MM.1S (cell line): ENCODE data around the gene G3BP1.

Experiments used
- DNase-seq: peaks from one replicate; pipeline ENCODE4 v3.0.0-alpha.2; 2015
- H2AFZ ChIP-seq: fragments of 300-600 bp; sonication (generic); 2 replicates; pipeline ENCODE4 v1.6.0; 2016; ENCODE audit warnings: antibody characterized with exemption, low read length
- H3F3A ChIP-seq: fragments of 300-600 bp; sonication (generic); 2 replicates; pipeline ENCODE4 v1.6.1; 2016; ENCODE audit warnings: mild to moderate bottlenecking, antibody characterized with exemption, low read length, moderate library complexity, mixed read lengths; ENCODE audit not compliant: insufficient read depth
- H3K27ac ChIP-seq: fragments of 300-600 bp; sonication (generic); 2 replicates; pipeline ENCODE4 v1.5.1; 2016; ENCODE audit warnings: mild to moderate bottlenecking, low read length
- H3K27me3 ChIP-seq: fragments of 300-600 bp; sonication (generic); replicated peaks from 2 replicates; pipeline ENCODE4 v1.6.0; 2016; ENCODE audit warnings: low read length; ENCODE audit not compliant: insufficient read depth
- H3K36me3 ChIP-seq: fragments of 300-600 bp; sonication (generic); replicated peaks from 2 replicates; pipeline ENCODE4 v1.6.1; 2016; ENCODE audit warnings: mild to moderate bottlenecking, low read length, mixed read lengths; ENCODE audit not compliant: insufficient read depth
- H3K4me1 ChIP-seq: fragments of 300-600 bp; sonication (generic); 2 replicates; pipeline ENCODE4 v1.6.1; 2016; ENCODE audit warnings: low read length, mixed read lengths
- H3K4me2 ChIP-seq: fragments of 300-600 bp; sonication (generic); 2 replicates; pipeline ENCODE4 v1.6.0; 2016; ENCODE audit warnings: low read depth, low read length
- H3K4me3 ChIP-seq: fragments of 300-600 bp; sonication (generic); 2 replicates; pipeline ENCODE4 v1.5.1; 2016; ENCODE audit warnings: low read length, mixed read lengths
- H3K79me2 ChIP-seq: fragments of 300-600 bp; sonication (generic); 2 replicates; pipeline ENCODE4 v1.6.1; 2016; ENCODE audit warnings: mixed run types, low read length, mixed read lengths
- H3K9ac ChIP-seq: fragments of 300-600 bp; sonication (generic); 2 replicates; pipeline ENCODE4 v1.6.1; 2016; ENCODE audit warnings: low read length, mixed read lengths
- H3K9me2 ChIP-seq: fragments of 300-600 bp; sonication (generic); replicated peaks from 2 replicates; pipeline ENCODE4 v1.6.1; 2016; ENCODE audit warnings: mild to moderate bottlenecking, low read length, mixed read lengths; ENCODE audit not compliant: insufficient read depth
- H3K9me3 ChIP-seq: fragments of 300-600 bp; sonication (generic); replicated peaks from 2 replicates; pipeline ENCODE4 v1.6.1; 2016; ENCODE audit warnings: mild to moderate bottlenecking, low read length, mixed read lengths; ENCODE audit not compliant: insufficient read depth
- H4K20me1 ChIP-seq: fragments of 300-600 bp; sonication (generic); 2 replicates; pipeline ENCODE4 v1.6.1; 2016; ENCODE audit warnings: mild to moderate bottlenecking, low read length, moderate library complexity, mixed read lengths; ENCODE audit not compliant: insufficient read depth
- EZH2 ChIP-seq: fragments of 300-600 bp; sonication (generic); optimal IDR thresholded peaks from 2 replicates; pipeline ENCODE3; 2017; ENCODE audit warnings: low read depth, mild to moderate bottlenecking, antibody characterized with exemption, low read length, mixed read lengths
- EZH2phosphoT487 ChIP-seq: fragments of 300-600 bp; sonication (generic); IDR thresholded peaks from 2 replicates; pipeline ENCODE4 v1.6.1; 2018; ENCODE audit warnings: antibody characterized with exemption, low read length
- TF ChIP-seq, protein P1 (sequence below): fragments of 300-600 bp; sonication (generic); IDR thresholded peaks from 2 replicates; pipeline ENCODE4 v1.5.1; 2016; ENCODE audit warnings: antibody characterized with exemption, low read length, mixed read lengths

The G3BP1 gene

DNA sequence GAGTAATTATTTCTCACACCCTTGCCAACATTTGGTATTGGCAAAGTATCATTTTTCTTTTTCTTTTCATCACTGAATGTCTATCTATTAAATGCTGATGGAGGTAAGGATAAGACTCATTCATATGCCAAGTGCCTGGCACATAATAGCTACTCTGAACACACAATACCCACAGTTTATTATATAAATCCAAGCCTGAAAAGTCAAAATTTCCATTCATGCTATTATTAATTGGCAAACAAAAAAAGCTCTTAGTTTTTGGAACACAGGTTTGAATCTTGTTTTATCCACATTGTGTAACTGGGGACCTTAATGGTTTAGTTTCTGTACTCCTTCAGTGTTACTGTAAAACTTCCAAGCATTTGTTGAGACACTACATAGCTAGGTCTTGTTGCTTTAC is 7.0 kb upstream of the G3BP1 start:
- Histone ChIP-seq H3K27ac (no peak overlapping the region), H3K9me3 (no peaks in the 10 kb centered on the region), H2AFZ (no peak overlapping the region), H3K4me2 (no peak overlapping the region), H3K9ac (no peak overlapping the region), H3K36me3 (no peaks in the 10 kb centered on the region), H3K4me1 (no peaks in the 10 kb centered on the region), H4K20me1 (no peaks in the 10 kb centered on the region), H3K79me2 (no peaks in the 10 kb centered on the region), H3F3A (no peaks in the 10 kb centered on the region), H3K9me2 (no peaks in the 10 kb centered on the region), H3K27me3 (no peaks in the 10 kb centered on the region), H3K4me3 (no peak overlapping the region)
- no peak for TF ChIP-seq EZH2phosphoT487
- TF ChIP-seq EZH2 = no peak
- TF ChIP-seq, protein P1, sequence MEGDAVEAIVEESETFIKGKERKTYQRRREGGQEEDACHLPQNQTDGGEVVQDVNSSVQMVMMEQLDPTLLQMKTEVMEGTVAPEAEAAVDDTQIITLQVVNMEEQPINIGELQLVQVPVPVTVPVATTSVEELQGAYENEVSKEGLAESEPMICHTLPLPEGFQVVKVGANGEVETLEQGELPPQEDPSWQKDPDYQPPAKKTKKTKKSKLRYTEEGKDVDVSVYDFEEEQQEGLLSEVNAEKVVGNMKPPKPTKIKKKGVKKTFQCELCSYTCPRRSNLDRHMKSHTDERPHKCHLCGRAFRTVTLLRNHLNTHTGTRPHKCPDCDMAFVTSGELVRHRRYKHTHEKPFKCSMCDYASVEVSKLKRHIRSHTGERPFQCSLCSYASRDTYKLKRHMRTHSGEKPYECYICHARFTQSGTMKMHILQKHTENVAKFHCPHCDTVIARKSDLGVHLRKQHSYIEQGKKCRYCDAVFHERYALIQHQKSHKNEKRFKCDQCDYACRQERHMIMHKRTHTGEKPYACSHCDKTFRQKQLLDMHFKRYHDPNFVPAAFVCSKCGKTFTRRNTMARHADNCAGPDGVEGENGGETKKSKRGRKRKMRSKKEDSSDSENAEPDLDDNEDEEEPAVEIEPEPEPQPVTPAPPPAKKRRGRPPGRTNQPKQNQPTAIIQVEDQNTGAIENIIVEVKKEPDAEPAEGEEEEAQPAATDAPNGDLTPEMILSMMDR = no peak
- no peak for DNase-seq

DNA sequence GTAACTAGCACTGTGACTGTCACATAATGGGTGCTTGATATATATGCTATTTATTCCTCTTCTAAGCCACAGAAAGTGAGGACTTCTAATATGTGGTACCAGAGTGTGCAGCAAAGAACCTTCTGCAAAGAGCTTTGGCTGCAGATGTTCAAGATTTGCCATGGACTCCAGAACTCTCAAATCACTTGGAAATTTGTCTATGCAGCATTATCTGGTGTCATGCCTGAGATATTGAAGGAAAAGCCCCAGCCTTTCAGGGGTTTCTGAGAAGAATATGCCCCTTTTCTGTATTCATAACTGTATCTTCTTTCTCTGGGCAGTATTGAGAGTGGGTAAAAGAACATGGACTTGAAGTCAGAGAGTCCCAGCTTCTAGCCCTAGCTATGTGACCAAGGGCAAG is 4.8 kb upstream of the G3BP1 start:
- Histone ChIP-seq H3K4me3 (no peak overlapping the region), H3K36me3 (no peaks in the 10 kb centered on the region), H3K4me2 (no peak overlapping the region), H3F3A (no peaks in the 10 kb centered on the region), H3K9ac (no peak overlapping the region), H3K27ac (no peak overlapping the region), H3K4me1 (no peaks in the 10 kb centered on the region), H2AFZ (no peak overlapping the region), H4K20me1 (no peaks in the 10 kb centered on the region), H3K9me2 (no peaks in the 10 kb centered on the region), H3K79me2 (peaks cover 4% of the 10 kb centered on the region; the same call in 1 of the 2 replicates), H3K27me3 (no peaks in the 10 kb centered on the region), H3K9me3 (no peaks in the 10 kb centered on the region)
- TF ChIP-seq EZH2 (no peak), EZH2phosphoT487 (no peak)
- TF ChIP-seq, protein P1 = no peak
- DNase-seq = no peak

DNA sequence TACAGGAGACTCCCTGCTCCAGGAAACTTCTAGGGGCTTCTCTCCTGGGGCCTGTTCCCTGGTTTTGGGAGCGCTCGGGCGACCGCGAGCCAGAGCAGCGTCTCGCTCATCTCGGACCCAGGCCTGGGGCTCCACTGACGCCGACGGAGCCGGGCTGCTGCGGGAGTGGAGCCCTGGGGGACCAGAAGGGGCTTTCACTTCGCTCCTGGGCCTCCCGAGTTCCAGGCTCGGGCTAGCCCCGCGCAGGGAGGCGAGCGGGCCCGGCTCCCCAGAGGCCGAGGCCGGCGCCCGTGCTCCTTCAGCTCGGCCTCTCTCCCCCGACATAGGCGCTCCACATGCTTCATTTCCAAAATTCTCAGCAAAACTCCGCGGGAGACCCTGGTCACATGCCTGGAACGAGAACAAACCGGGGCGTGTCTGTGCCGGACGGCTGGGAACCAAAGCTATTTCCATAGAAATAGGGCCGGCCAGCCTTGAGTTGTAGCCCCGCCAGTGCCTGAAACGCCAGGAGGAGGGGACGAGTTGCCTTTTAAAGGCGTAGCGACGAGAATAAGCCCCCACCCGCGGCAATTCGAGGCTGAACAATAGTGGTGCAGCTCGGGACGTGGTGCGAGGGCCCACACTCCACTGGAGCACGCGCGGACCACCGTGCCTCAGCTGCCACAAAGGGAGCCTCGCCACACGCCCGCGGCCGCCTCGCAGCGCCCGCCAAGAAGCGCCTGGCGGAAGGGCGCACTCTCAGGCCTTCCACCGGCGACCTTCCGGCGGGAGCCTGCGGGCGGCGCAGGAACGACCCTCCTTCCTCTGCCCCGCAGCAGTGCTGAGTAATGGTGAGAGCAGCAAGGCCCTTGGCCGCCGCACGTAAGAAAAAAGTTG is 1.1 kb upstream of the G3BP1 start:
- peak; percentile 72 for DNase-seq
- no peaks in the 10 kb centered on the region for H3K36me3 ChIP-seq
- peak overlapping the region; percentile 94 for H3K27ac ChIP-seq
- peaks cover 32% of the 10 kb centered on the region for H4K20me1 ChIP-seq
- H3K9ac ChIP-seq = peak overlapping the region; percentile 92
- H3K79me2 ChIP-seq = peaks cover 39% of the 10 kb centered on the region
- TF ChIP-seq, protein P1 = no peak
- TF ChIP-seq EZH2 (no peak), EZH2phosphoT487 (no peak)
- H3K9me3 ChIP-seq = no peaks in the 10 kb centered on the region
- H3F3A ChIP-seq = peaks cover 9% of the 10 kb centered on the region; the same call in 1 of the 2 replicates
- peak overlapping the region; percentile 87 for H2AFZ ChIP-seq
- 0 out of 2 replicates have a peak, but pooled peaks cover 13% of the 10 kb centered on the region for H3K4me1 ChIP-seq
- peak overlapping the region; percentile 96 for H3K4me2 ChIP-seq
- peak overlapping the region; percentile 64 for H3K4me3 ChIP-seq
- no peaks in the 10 kb centered on the region for H3K9me2 ChIP-seq
- no peaks in the 10 kb centered on the region for H3K27me3 ChIP-seq
